ENCODE results near the gene ZNF277.
A peak's percentile ranks its signal among the peaks of the same experiment; 100 is the strongest.

The ZNF277 gene

GRCh38 chr7:112360681-112361080 lies 154.2 kb downstream of the ZNF277 start:
- DNase-seq, result no peak

- DNase-seq, result no peak
These were observed 154.7 kb downstream of the ZNF277 start for GRCh38 chr7:112361154-112361553.

- DNase-seq, result no peak
These were observed 155.7 kb downstream of the ZNF277 start for GRCh38 chr7:112362053-112362650.

- no peak for DNase-seq
These were observed 156.2 kb downstream of the ZNF277 start for GRCh38 chr7:112362731-112363131.

GRCh38 chr7:112364388-112364787 lies 157.9 kb downstream of the ZNF277 start:
- DNase-seq, result no peak

- DNase-seq, result no peak
These were observed 159.1 kb downstream of the ZNF277 start for GRCh38 chr7:112365551-112365950.

- DNase-seq, result no peak
These were observed 160.4 kb downstream of the ZNF277 start for GRCh38 chr7:112366886-112367285.

GRCh38 chr7:112370436-112370835 lies 163.9 kb downstream of the ZNF277 start:
- no peak for DNase-seq

- DNase-seq, result no peak
These were observed 165.2 kb downstream of the ZNF277 start for GRCh38 chr7:112371701-112372100.

GRCh38 chr7:112372101-112372500 lies 165.6 kb downstream of the ZNF277 start:
- no peak for DNase-seq

- DNase-seq, result no peak
These were observed 171.1 kb downstream of the ZNF277 start for GRCh38 chr7:112377593-112377992.

GRCh38 chr7:112381311-112382091 lies 175.0 kb downstream of the ZNF277 start:
- DNase-seq, result no peak

GRCh38 chr7:112383671-112384417 lies 177.3 kb downstream of the ZNF277 start:
- peak; percentile 14 for DNase-seq

- DNase-seq, result no peak
These were observed 179.0 kb downstream of the ZNF277 start for GRCh38 chr7:112385516-112385915.

GRCh38 chr7:112386619-112387018 lies 180.1 kb downstream of the ZNF277 start:
- no peak for DNase-seq

- DNase-seq, result no peak
These were observed 183.7 kb downstream of the ZNF277 start for GRCh38 chr7:112390167-112390566.

GRCh38 chr7:112391079-112391821 lies 184.8 kb downstream of the ZNF277 start:
- DNase-seq, result peak; percentile 2

GRCh38 chr7:112391841-112392286 lies 185.4 kb downstream of the ZNF277 start:
- peak; percentile 3 for DNase-seq

Data from OCI-M1 (cell line).